K562 (cell line): ENCODE measurements around the gene RHBDF2. TPM values are rescaled to one million over a fixed set of nuclear protein-coding genes. Genes with fewer than 3 reads are reported as not detected.

Experiments used
- BMI1 ChIP-seq: fragments of 150-350 bp; IDR thresholded peaks from 2 replicates; pipeline ENCODE4 v1.6.1; 2014; ENCODE audit warnings: low read length
- CSDE1 ChIP-seq, 2 experiments: fragments of 450-650 bp; IDR thresholded peaks; 2 replicates each; pipeline ENCODE4 v1.6.1; 2016; ENCODE audit warnings: mild to moderate bottlenecking in 1 of 2
- HNRNPK ChIP-seq: fragments of 200-400 bp; formaldehyde crosslinking; IDR thresholded peaks from one replicate; pipeline ENCODE4 v1.6.1; 2018; ENCODE audit warnings: mild to moderate bottlenecking, low read depth, low read length; ENCODE audit not compliant: poor library complexity, severe bottlenecking
- ILK ChIP-seq: fragments of 450-650 bp; IDR thresholded peaks from 2 replicates; pipeline ENCODE4 v1.6.1; 2016; ENCODE audit warnings: missing genetic modification characterization, low read depth, mild to moderate bottlenecking, missing compliant biosample characterization, moderate library complexity, borderline replicate concordance
- JUND ChIP-seq, 2 experiments: IDR thresholded peaks; 2 replicates in 1 of 2; 3 replicates in 1 of 2; pipeline ENCODE4 v1.6.1; 2011; ENCODE audit warnings: borderline replicate concordance in 2 of 2, low read depth in 2 of 2, low read length in 2 of 2, improper control_type of control experiment in 1 of 2, missing biosample characterization in 1 of 2, missing genetic modification characterization in 1 of 2, missing genetic modification reagents in 1 of 2
- MYNN ChIP-seq, 2 experiments: sonication (generic); formaldehyde crosslinking in 1 of 2; IDR thresholded peaks; 2 replicates each; pipeline versions ENCODE4 v1.5.0 to v1.6.1; 2016 to 2020; ENCODE audit warnings: antibody characterized with exemption in 1 of 2, missing genetic modification reagents in 1 of 2
- NR2C1 ChIP-seq, 2 experiments: fragments of 450-650 bp; IDR thresholded peaks; 2 replicates each; pipeline ENCODE4 v1.6.1; 2017; ENCODE audit warnings: mild to moderate bottlenecking in 2 of 2, antibody characterized with exemption in 1 of 2, inconsistent platforms in 1 of 2, missing compliant biosample characterization in 1 of 2, missing genetic modification characterization in 1 of 2
- NUFIP1 ChIP-seq: fragments of 450-650 bp; IDR thresholded peaks from 2 replicates; pipeline ENCODE4 v1.6.1; 2018; ENCODE audit not compliant: partially characterized antibody
- POLR3A ChIP-seq: IDR thresholded peaks from 2 replicates; pipeline ENCODE4 v1.6.1; 2011; ENCODE audit warnings: borderline replicate concordance, mild to moderate bottlenecking, moderate library complexity; ENCODE audit not compliant: insufficient read length, insufficient read depth; ENCODE audit errors: extremely low read depth
- SPI1 ChIP-seq: IDR thresholded peaks from 2 replicates; pipeline ENCODE4 v1.6.1; 2011; ENCODE audit warnings: low read depth, low read length, control low read depth, borderline replicate concordance
- STAT5A ChIP-seq: IDR thresholded peaks from 2 replicates; pipeline ENCODE4 v1.6.1; 2012; ENCODE audit warnings: low read length, inconsistent platforms, borderline replicate concordance
- TBL1XR1 ChIP-seq, 2 experiments: IDR thresholded peaks; 2 replicates each; pipeline ENCODE4 v1.6.1; 2012; ENCODE audit warnings: improper control_type of control experiment in 2 of 2, low read length in 2 of 2, mild to moderate bottlenecking in 1 of 2
- ZEB2 ChIP-seq: fragments of 450-650 bp; IDR thresholded peaks from 2 replicates; pipeline ENCODE4 v1.6.1; 2016
- ZKSCAN3 ChIP-seq: fragments of 250-450 bp; sonication (Bioruptor Pico); IDR thresholded peaks from 2 replicates; pipeline ENCODE4 v1.4.0; 2020
- ZNF232 ChIP-seq: sonication (generic); formaldehyde crosslinking; IDR thresholded peaks from 2 replicates; pipeline ENCODE4 v1.8.0; 2022; ENCODE audit warnings: mild to moderate bottlenecking, missing genetic modification reagents
- ZNF766 ChIP-seq: fragments of 200-800 bp; sonication (Bioruptor generic); conservative IDR thresholded peaks from 2 replicates; pipeline ENCODE4 v1.6.1; 2016; ENCODE audit warnings: missing genetic modification characterization, missing compliant biosample characterization
- polyA plus RNA-seq, 8 experiments: library from polyadenylated mRNA; depleted of rRNA in 4 of 8; stranded (reverse) in 5 of 8; unstranded in 3 of 8; fragments of >200 nt; fragmentation: Nextera tagmentation in 2 of 8; fragmentation: Illumina TruSeq in 1 of 8; extraction: Ambion mirVana in 2 of 8; extraction: Trizol in 1 of 8; gene quantifications; 2 replicates each; pipeline versions ENCODE4 v1.2.1 to v1.2.3, GENCODE V29; 2011 to 2014; ENCODE audit warnings: inconsistent platforms in 1 of 8, missing spikeins in 1 of 8
- total RNA-seq, 7 experiments: library from RNA; depleted of rRNA in 6 of 7; stranded (reverse); fragments of >200 nt in 6 of 7; fragmentation: Illumina TruSeq in 2 of 7; extraction: Trizol in 2 of 7; gene quantifications; 2 replicates each; pipeline versions ENCODE4 v1.2.1 to v1.2.3, GENCODE V29; 2011 to 2021; ENCODE audit warnings: low replicate concordance in 1 of 7
- TF ChIP-seq, protein P1 (sequence below): fragments of 450-650 bp; formaldehyde crosslinking; IDR thresholded peaks from 2 replicates; pipeline ENCODE4 v1.4.0; 2020; ENCODE audit warnings: mild to moderate bottlenecking, mixed read lengths
- TF ChIP-seq, protein P2 (sequence below): fragments of 450-650 bp; formaldehyde crosslinking; IDR thresholded peaks from 2 replicates; pipeline ENCODE4 v1.4.0; 2020; ENCODE audit warnings: mild to moderate bottlenecking
- TF ChIP-seq, protein P3 (sequence below): fragments of 150-350 bp; conservative IDR thresholded peaks from 2 replicates; pipeline ENCODE4 v1.6.1; 2014; ENCODE audit warnings: low read length
- TF ChIP-seq, protein P4 (sequence below): fragments of 450-650 bp; IDR thresholded peaks from 2 replicates; pipeline ENCODE4 v1.6.1; 2017; ENCODE audit warnings: antibody characterized with exemption

The RHBDF2 gene
- total and polyA plus RNA-seq, 9 of the 15 experiments (the other 6 are each of a cell fraction or from before 2014, with no cell fraction given) = 0.04 to 2.8 (median 1.1) TPM

DNA sequence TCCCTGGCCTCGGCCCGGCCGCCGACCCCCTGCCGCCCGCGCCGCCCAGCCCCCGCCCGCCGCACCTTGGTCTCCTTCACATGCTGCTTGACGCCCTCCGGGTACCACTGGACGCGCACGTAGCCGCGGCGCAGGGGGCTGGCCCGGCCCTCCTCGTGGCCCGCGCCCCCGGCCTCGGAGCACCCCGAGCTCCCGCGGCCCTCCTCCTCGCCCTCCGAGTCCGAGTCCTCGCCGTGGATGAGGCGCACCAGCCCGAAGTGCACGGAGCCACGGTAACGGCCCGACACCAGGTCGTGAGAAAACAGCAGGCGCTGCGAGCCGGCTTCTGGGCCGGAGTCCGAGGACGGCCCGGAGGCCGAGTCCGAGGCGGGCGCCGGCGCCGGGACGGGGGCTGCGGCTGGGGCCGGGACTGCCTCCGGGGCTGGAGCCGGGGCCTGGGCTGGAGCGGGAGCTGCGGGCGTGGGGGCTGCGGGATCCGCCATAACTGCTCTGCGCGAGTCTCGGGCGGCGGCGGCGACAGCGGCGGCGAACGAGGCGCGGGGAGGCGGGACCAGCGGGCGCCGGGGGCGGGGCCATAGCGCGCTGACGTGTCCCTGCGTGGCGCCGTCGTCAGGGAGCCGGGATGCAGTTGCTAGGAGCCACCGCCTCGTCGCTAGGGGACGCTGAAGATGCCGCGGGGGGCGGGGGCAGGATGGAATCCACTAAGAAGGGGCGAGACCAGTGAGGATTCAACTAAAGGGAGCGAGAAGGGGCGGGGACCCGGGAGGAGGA lies 48.4 kb downstream of the RHBDF2 start, which contains the start of gene UBE2O (continued):
- TF ChIP-seq HNRNPK (no peak), POLR3A (no peak), ZNF766 (CRISPR knock-in tag) (no peak), ILK (tag) (no peak), NUFIP1 (no peak), SPI1 (peak; percentile 24; the same call in 1 of the 2 replicates), STAT5A (no peak), MYNN (IDR thresholded peaks at IDR 0.05) (no peak), MYNN (CRISPR knock-in tag; IDR thresholded peaks at IDR 0.05) (no peak), NR2C1 (IDR thresholded peaks at IDR 0.05) (no peak), NR2C1 (tag; IDR thresholded peaks at IDR 0.05) (no peak), ZNF232 (CRISPR knock-in tag) (no peak), TBL1XR1 (IDR thresholded peaks at IDR 0.05; ENCODE audit: low read length in 2 of 2) (no peak), ZKSCAN3 (no peak), JUND (IDR thresholded peaks at IDR 0.05; ENCODE audit: borderline replicate concordance, low read depth, low read length) (peak; percentile 57), JUND (tag; IDR thresholded peaks at IDR 0.05; ENCODE audit: borderline replicate concordance, low read depth, low read length) (no peak; the same call in 2 of the 3 replicates), CSDE1 (IDR thresholded peaks at IDR 0.05) (peak in 1 of 2 experiments; percentile 98; a peak in 2 of 4 replicates), BMI1 (peak; percentile 95), ZEB2 (no peak)
- TF ChIP-seq, protein P1, sequence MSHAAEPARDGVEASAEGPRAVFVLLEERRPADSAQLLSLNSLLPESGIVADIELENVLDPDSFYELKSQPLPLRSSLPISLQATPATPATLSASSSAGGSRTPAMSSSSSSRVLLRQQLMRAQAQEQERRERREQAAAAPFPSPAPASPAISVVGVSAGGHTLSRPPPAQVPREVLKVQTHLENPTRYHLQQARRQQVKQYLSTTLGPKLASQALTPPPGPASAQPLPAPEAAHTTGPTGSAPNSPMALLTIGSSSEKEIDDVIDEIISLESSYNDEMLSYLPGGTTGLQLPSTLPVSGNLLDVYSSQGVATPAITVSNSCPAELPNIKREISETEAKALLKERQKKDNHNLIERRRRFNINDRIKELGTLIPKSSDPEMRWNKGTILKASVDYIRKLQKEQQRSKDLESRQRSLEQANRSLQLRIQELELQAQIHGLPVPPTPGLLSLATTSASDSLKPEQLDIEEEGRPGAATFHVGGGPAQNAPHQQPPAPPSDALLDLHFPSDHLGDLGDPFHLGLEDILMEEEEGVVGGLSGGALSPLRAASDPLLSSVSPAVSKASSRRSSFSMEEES (CRISPR knock-in tag) = no peak
- TF ChIP-seq, protein P2, sequence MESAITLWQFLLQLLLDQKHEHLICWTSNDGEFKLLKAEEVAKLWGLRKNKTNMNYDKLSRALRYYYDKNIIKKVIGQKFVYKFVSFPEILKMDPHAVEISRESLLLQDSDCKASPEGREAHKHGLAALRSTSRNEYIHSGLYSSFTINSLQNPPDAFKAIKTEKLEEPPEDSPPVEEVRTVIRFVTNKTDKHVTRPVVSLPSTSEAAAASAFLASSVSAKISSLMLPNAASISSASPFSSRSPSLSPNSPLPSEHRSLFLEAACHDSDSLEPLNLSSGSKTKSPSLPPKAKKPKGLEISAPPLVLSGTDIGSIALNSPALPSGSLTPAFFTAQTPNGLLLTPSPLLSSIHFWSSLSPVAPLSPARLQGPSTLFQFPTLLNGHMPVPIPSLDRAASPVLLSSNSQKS = no peak
- TF ChIP-seq, protein P3, sequence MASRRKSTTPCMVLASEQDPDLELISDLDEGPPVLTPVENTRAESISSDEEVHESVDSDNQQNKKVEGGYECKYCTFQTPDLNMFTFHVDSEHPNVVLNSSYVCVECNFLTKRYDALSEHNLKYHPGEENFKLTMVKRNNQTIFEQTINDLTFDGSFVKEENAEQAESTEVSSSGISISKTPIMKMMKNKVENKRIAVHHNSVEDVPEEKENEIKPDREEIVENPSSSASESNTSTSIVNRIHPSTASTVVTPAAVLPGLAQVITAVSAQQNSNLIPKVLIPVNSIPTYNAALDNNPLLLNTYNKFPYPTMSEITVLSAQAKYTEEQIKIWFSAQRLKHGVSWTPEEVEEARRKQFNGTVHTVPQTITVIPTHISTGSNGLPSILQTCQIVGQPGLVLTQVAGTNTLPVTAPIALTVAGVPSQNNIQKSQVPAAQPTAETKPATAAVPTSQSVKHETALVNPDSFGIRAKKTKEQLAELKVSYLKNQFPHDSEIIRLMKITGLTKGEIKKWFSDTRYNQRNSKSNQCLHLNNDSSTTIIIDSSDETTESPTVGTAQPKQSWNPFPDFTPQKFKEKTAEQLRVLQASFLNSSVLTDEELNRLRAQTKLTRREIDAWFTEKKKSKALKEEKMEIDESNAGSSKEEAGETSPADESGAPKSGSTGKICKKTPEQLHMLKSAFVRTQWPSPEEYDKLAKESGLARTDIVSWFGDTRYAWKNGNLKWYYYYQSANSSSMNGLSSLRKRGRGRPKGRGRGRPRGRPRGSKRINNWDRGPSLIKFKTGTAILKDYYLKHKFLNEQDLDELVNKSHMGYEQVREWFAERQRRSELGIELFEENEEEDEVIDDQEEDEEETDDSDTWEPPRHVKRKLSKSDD = no peak
- TF ChIP-seq, protein P4, sequence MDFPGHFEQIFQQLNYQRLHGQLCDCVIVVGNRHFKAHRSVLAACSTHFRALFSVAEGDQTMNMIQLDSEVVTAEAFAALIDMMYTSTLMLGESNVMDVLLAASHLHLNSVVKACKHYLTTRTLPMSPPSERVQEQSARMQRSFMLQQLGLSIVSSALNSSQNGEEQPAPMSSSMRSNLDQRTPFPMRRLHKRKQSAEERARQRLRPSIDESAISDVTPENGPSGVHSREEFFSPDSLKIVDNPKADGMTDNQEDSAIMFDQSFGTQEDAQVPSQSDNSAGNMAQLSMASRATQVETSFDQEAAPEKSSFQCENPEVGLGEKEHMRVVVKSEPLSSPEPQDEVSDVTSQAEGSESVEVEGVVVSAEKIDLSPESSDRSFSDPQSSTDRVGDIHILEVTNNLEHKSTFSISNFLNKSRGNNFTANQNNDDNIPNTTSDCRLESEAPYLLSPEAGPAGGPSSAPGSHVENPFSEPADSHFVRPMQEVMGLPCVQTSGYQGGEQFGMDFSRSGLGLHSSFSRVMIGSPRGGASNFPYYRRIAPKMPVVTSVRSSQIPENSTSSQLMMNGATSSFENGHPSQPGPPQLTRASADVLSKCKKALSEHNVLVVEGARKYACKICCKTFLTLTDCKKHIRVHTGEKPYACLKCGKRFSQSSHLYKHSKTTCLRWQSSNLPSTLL = no peak
